ENCODE measurements around the gene SYDE1. TPM values are rescaled to one million over a fixed set of nuclear protein-coding genes. Genes with fewer than 3 reads are reported as not detected.

The SYDE1 gene
- total RNA-seq, 1 experiment from 2014 or later: 4.4 TPM

GRCh38 chr19:15108845-15109767, 1.9 kb downstream of the SYDE1 start:
- ChIA-PET POLR2A (no interaction called here), CTCF (no interaction called here)
- Mint-ChIP-seq H3K9me3 (ENCODE audit: unreplicated experiment) (peaks cover 8% of the 10 kb centered on the region), H3K4me3 (ENCODE audit: unreplicated experiment) (no peak overlapping the region), H3K27me3 (ENCODE audit: insufficient read depth, unreplicated experiment) (no peaks in the 10 kb centered on the region), H3K36me3 (ENCODE audit: insufficient read depth, unreplicated experiment) (peaks cover 21% of the 10 kb centered on the region), H3K4me1 (ENCODE audit: low read depth, unreplicated experiment) (peaks cover 9% of the 10 kb centered on the region), H3K27ac (ENCODE audit: unreplicated experiment) (no peak overlapping the region)
- DNase-seq: no peak
- Histone ChIP-seq H3K36me3 (ENCODE audit: control insufficient read depth, insufficient read depth, low read length) (no peaks in the 10 kb centered on the region), H3K4me3 (ENCODE audit: low read depth, low read length) (no peak overlapping the region), H3K4me1 (0 out of 2 replicates have a peak, but pooled peaks cover 8% of the 10 kb centered on the region), H3K27me3 (replicated peaks; ENCODE audit: control insufficient read depth, insufficient read depth, low read length) (no peaks in the 10 kb centered on the region), H3K9me3 (peaks cover 3% of the 10 kb centered on the region)
- intact Hi-C loops (cut with micrococcal nuclease; ENCODE audit: unreplicated experiment): no loop called here
- BruUV-seq (replicated peaks): no TSS peak
- no peak for TF ChIP-seq CTCF (IDR thresholded peaks at IDR 0.05; ENCODE audit: insufficient read depth in 1 of 2, low read depth in 1 of 2, low read length in 1 of 2, severe bottlenecking in 1 of 2, unreplicated experiment in 1 of 2)

GRCh38 chr19:15109768-15110417, 2.7 kb downstream of the SYDE1 start:
- Mint-ChIP-seq H3K27me3 (ENCODE audit: insufficient read depth, unreplicated experiment) (no peaks in the 10 kb centered on the region), H3K27ac (ENCODE audit: unreplicated experiment) (no peak overlapping the region), H3K4me1 (ENCODE audit: low read depth, unreplicated experiment) (peaks cover 9% of the 10 kb centered on the region), H3K4me3 (ENCODE audit: unreplicated experiment) (no peak overlapping the region), H3K36me3 (ENCODE audit: insufficient read depth, unreplicated experiment) (peaks cover 27% of the 10 kb centered on the region), H3K9me3 (ENCODE audit: unreplicated experiment) (peaks cover under 1% of the 10 kb centered on the region)
- DNase-seq: no peak
- CTCF ChIA-PET: no interaction called here
- Histone ChIP-seq H3K4me1 (0 out of 2 replicates have a peak, but pooled peaks cover 8% of the 10 kb centered on the region), H3K9me3 (no peaks in the 10 kb centered on the region), H3K4me3 (ENCODE audit: low read depth, low read length) (no peak overlapping the region), H3K27me3 (replicated peaks; ENCODE audit: control insufficient read depth, insufficient read depth, low read length) (no peaks in the 10 kb centered on the region), H3K36me3 (ENCODE audit: control insufficient read depth, insufficient read depth, low read length) (no peaks in the 10 kb centered on the region)
- intact Hi-C loops (cut with micrococcal nuclease; ENCODE audit: unreplicated experiment): no loop called here
- TF ChIP-seq CTCF (IDR thresholded peaks at IDR 0.05; ENCODE audit: insufficient read depth in 1 of 2, low read depth in 1 of 2, low read length in 1 of 2, severe bottlenecking in 1 of 2, unreplicated experiment in 1 of 2): no peak
- POLR2A ChIA-PET: no interaction called here
- no TSS peak for BruUV-seq (replicated peaks)

GRCh38 chr19:15110418-15110815, 3.2 kb downstream of the SYDE1 start:
- Mint-ChIP-seq H3K27me3 (ENCODE audit: insufficient read depth, unreplicated experiment) (no peaks in the 10 kb centered on the region), H3K4me1 (ENCODE audit: low read depth, unreplicated experiment) (peaks cover 9% of the 10 kb centered on the region), H3K27ac (ENCODE audit: unreplicated experiment) (no peak overlapping the region), H3K9me3 (ENCODE audit: unreplicated experiment) (no peaks in the 10 kb centered on the region), H3K4me3 (ENCODE audit: unreplicated experiment) (no peak overlapping the region), H3K36me3 (ENCODE audit: insufficient read depth, unreplicated experiment) (peaks cover 31% of the 10 kb centered on the region)
- POLR2A ChIA-PET: no interaction called here
- DNase-seq: no peak
- H3K27me3 ChIP-seq (replicated peaks; ENCODE audit: control insufficient read depth, insufficient read depth, low read length): no peaks in the 10 kb centered on the region
- H3K4me3 ChIP-seq (ENCODE audit: low read depth, low read length): no peak overlapping the region
- TF ChIP-seq CTCF (IDR thresholded peaks at IDR 0.05; ENCODE audit: insufficient read depth in 1 of 2, low read depth in 1 of 2, low read length in 1 of 2, severe bottlenecking in 1 of 2, unreplicated experiment in 1 of 2): no peak
- H3K36me3 ChIP-seq (ENCODE audit: control insufficient read depth, insufficient read depth, low read length): no peaks in the 10 kb centered on the region
- 0 out of 2 replicates have a peak, but pooled peaks cover 8% of the 10 kb centered on the region for H3K4me1 ChIP-seq
- no peaks in the 10 kb centered on the region for H3K9me3 ChIP-seq
- CTCF ChIA-PET: no interaction called here
- intact Hi-C loops (cut with micrococcal nuclease; ENCODE audit: unreplicated experiment): no loop called here
- no TSS peak for BruUV-seq (replicated peaks)
